ENCODE data around the gene L1CAM. TPM values are rescaled to one million over a fixed set of nuclear protein-coding genes. Genes with fewer than 3 reads are reported as not detected.

Gene L1CAM
- total RNA-seq, 1 experiment from 2014 or later = 20.7 TPM

GRCh38 chrX:153871451-153871850 lies 14.5 kb downstream of the L1CAM start:
- H3K9me3 Mint-ChIP-seq (ENCODE audit: unreplicated experiment) = no peaks in the 10 kb centered on the region
- TF ChIP-seq CTCF (IDR thresholded peaks at IDR 0.05; ENCODE audit: unreplicated experiment) = no peak
- peaks cover 25% of the 10 kb centered on the region for H3K27me3 Mint-ChIP-seq (ENCODE audit: insufficient read depth, unreplicated experiment)
- no peaks in the 10 kb centered on the region for H3K36me3 Mint-ChIP-seq (ENCODE audit: insufficient read depth, unreplicated experiment)
- intact Hi-C loops (cut with micrococcal nuclease) = no loop called here
- H3K4me3 Mint-ChIP-seq (ENCODE audit: unreplicated experiment) = no peak overlapping the region
- CTCF ChIA-PET = interaction anchor here (0.7 to 1.0 kb wide), 2 partner anchors 76 to 162 kb away, joined by 3 read pairs; no protein-coding TSS in a partner anchor
- POLR2A ChIA-PET = no interaction called here
- no TSS peak for BruUV-seq (replicated peaks)
- no peaks in the 10 kb centered on the region for H3K4me1 Mint-ChIP-seq (ENCODE audit: insufficient read depth, unreplicated experiment)
- no peak overlapping the region for H3K27ac Mint-ChIP-seq (ENCODE audit: low read depth, unreplicated experiment)
- no peak for DNase-seq (ENCODE audit: unreplicated experiment)

GRCh38 chrX:153870791-153871360 lies 15.1 kb downstream of the L1CAM start:
- no peaks in the 10 kb centered on the region for H3K9me3 Mint-ChIP-seq (ENCODE audit: unreplicated experiment)

GRCh38 chrX:153870288-153870690 lies 15.7 kb downstream of the L1CAM start:
- H3K27ac Mint-ChIP-seq (ENCODE audit: low read depth, unreplicated experiment) = no peak overlapping the region
- no peak for DNase-seq (ENCODE audit: unreplicated experiment)
- intact Hi-C loops (cut with micrococcal nuclease) = no loop called here
- ChIA-PET CTCF (no interaction called here), POLR2A (no interaction called here)
- no peaks in the 10 kb centered on the region for H3K4me1 Mint-ChIP-seq (ENCODE audit: insufficient read depth, unreplicated experiment)
- no TSS peak for BruUV-seq (replicated peaks)
- peaks cover 25% of the 10 kb centered on the region for H3K27me3 Mint-ChIP-seq (ENCODE audit: insufficient read depth, unreplicated experiment)
- no peak overlapping the region for H3K4me3 Mint-ChIP-seq (ENCODE audit: unreplicated experiment)
- no peaks in the 10 kb centered on the region for H3K36me3 Mint-ChIP-seq (ENCODE audit: insufficient read depth, unreplicated experiment)
- TF ChIP-seq CTCF (IDR thresholded peaks at IDR 0.05; ENCODE audit: unreplicated experiment) = no peak
- no peaks in the 10 kb centered on the region for H3K9me3 Mint-ChIP-seq (ENCODE audit: unreplicated experiment)

More at GRCh38 chrX:153870791-153871360, 15.1 kb downstream of the L1CAM start:
- no peak overlapping the region for H3K4me3 Mint-ChIP-seq (ENCODE audit: unreplicated experiment)
- no peak for DNase-seq (ENCODE audit: unreplicated experiment)
- no TSS peak for BruUV-seq (replicated peaks)
- intact Hi-C loops (cut with micrococcal nuclease) = no loop called here
- H3K27me3 Mint-ChIP-seq (ENCODE audit: insufficient read depth, unreplicated experiment) = peaks cover 25% of the 10 kb centered on the region
- H3K36me3 Mint-ChIP-seq (ENCODE audit: insufficient read depth, unreplicated experiment) = no peaks in the 10 kb centered on the region
- H3K4me1 Mint-ChIP-seq (ENCODE audit: insufficient read depth, unreplicated experiment) = no peaks in the 10 kb centered on the region
- ChIA-PET CTCF (interaction anchor here (0.7 to 1.0 kb wide), 2 partner anchors 76 to 162 kb away, joined by 3 read pairs; no protein-coding TSS in a partner anchor), POLR2A (no interaction called here)
- H3K27ac Mint-ChIP-seq (ENCODE audit: low read depth, unreplicated experiment) = no peak overlapping the region
- TF ChIP-seq CTCF (IDR thresholded peaks at IDR 0.05; ENCODE audit: unreplicated experiment) = peak; percentile 6

- POLR2A ChIA-PET = no interaction called here
- BruUV-seq (replicated peaks) = no TSS peak
- no peaks in the 10 kb centered on the region for H3K4me1 Mint-ChIP-seq (ENCODE audit: insufficient read depth, unreplicated experiment)
- no peak overlapping the region for H3K27ac Mint-ChIP-seq (ENCODE audit: low read depth, unreplicated experiment)
- DNase-seq (ENCODE audit: unreplicated experiment) = no peak
- H3K36me3 Mint-ChIP-seq (ENCODE audit: insufficient read depth, unreplicated experiment) = no peaks in the 10 kb centered on the region
- H3K9me3 Mint-ChIP-seq (ENCODE audit: unreplicated experiment) = no peaks in the 10 kb centered on the region
- H3K4me3 Mint-ChIP-seq (ENCODE audit: unreplicated experiment) = no peak overlapping the region
- peaks cover 20% of the 10 kb centered on the region for H3K27me3 Mint-ChIP-seq (ENCODE audit: insufficient read depth, unreplicated experiment)
- TF ChIP-seq CTCF (IDR thresholded peaks at IDR 0.05; ENCODE audit: unreplicated experiment) = no peak
- intact Hi-C loops (cut with micrococcal nuclease) = no loop called here
- CTCF ChIA-PET = no interaction called here
Observed at GRCh38 chrX:153869473-153870287, 16.3 kb downstream of the L1CAM start.

Measured in MCF 10A (cell line).